NCI-H1048 (cell line): ENCODE measurements around the gene PSMB3.

Experiments used
- DNase-seq: peaks from one replicate; lab custom pipeline; 2025; lab: John Stamatoyannopoulos, UW

PSMB3 gene

GRCh38 chr17:38752308-38753070, at the start of gene PSMB3:
Gene PSMB3, plus strand, starts transcription at chr17:38752741. Its CDS starts 86 bp downstream, at chr17:38752827.
- peak; percentile 97 for DNase-seq

GRCh38 chr17:38702916-38703741, 49.4 kb upstream of the PSMB3 start:
- no peak for DNase-seq

- peak; percentile 67 for DNase-seq
Observed at GRCh38 chr17:38703742-38704605, 48.6 kb upstream of the PSMB3 start.

- peak; percentile 37 for DNase-seq
Observed at GRCh38 chr17:38704606-38705522, 47.7 kb upstream of the PSMB3 start, which contains the start of gene MLLT6. Gene MLLT6, plus strand, starts transcription at chr17:38705273. Its CDS starts 360 bp downstream, at chr17:38705633.

DNA sequence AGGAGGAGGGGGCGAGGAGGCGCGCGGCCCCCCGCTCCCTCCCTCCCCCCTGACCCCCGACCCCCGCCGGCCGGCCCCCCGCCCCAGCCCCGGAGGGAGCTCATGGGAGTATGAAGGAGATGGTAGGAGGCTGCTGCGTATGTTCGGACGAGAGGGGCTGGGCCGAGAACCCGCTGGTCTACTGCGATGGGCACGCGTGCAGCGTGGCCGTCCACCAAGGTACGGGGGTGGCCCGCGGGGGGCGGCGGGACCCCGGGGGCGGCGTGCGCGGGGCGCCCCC, 47.1 kb upstream of the PSMB3 start:
- DNase-seq, result no peak

- no peak for DNase-seq
Observed at GRCh38 chr17:38705803-38706504, 46.6 kb upstream of the PSMB3 start.

DNA sequence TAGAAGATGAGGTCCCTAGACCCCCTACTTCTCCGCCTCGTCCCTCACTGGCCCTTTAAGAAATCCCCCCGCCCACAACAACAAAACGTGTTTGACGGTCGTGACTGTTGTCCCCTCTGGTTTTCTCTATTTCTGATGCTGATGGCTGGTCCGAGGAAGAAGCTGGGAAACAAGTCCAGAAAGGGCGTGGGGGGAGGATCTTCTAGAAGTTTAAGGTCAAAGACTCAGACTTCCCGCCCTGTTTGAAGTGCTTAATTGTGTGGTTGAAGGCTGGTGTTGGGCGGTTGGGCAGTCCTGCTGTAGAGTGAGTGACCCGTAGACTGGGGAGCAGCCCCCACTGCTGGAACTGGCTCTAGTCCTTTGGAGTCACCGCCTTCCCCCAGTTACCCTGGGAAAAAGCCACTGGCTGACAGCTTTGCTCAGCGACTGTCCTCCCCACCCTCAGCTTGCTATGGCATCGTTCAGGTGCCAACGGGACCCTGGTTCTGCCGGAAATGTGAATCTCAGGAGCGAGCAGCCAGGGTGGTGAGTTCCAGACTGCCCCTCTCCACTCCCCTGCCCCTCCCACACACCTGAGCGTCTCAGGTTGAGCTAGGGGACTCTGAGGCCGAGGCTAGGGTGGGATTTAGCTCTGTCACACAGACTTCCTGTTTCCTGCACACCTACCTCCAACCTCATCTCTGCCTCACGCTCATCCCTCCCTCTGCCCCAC, 45.9 kb upstream of the PSMB3 start:
- DNase-seq, result no peak

DNA sequence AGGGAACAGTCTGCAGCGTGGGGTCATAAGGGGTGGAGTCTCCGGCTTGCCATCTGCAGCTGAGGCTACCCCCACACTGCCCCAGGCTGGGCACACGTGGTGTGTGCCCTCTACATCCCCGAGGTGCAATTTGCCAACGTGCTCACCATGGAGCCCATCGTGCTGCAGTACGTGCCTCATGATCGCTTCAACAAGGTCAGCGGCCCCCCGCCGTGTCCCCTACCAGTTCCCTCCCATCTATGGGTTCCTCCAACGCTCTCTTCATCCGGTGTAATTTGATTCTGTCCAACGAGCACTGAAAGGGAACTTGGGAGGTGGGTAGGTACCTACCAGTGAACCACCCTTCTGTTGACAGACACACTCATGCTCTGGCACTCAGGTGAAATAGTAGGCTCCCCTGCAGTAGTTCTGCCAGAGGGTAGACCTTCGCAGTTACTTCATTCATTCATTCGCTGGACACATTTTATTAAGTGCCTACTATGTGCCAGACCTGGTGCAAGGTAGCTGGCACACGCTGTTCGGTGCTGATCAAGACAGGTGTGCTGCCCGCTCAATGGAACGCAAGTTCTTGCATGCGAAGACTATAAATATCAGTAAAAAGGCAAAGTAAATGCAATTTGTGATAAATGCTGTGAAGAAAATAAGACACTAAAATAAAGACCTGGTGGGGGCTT, 44.7 kb upstream of the PSMB3 start:
- DNase-seq, result no peak

GRCh38 chr17:38709104-38709820, 43.3 kb upstream of the PSMB3 start:
- DNase-seq, result no peak

DNA sequence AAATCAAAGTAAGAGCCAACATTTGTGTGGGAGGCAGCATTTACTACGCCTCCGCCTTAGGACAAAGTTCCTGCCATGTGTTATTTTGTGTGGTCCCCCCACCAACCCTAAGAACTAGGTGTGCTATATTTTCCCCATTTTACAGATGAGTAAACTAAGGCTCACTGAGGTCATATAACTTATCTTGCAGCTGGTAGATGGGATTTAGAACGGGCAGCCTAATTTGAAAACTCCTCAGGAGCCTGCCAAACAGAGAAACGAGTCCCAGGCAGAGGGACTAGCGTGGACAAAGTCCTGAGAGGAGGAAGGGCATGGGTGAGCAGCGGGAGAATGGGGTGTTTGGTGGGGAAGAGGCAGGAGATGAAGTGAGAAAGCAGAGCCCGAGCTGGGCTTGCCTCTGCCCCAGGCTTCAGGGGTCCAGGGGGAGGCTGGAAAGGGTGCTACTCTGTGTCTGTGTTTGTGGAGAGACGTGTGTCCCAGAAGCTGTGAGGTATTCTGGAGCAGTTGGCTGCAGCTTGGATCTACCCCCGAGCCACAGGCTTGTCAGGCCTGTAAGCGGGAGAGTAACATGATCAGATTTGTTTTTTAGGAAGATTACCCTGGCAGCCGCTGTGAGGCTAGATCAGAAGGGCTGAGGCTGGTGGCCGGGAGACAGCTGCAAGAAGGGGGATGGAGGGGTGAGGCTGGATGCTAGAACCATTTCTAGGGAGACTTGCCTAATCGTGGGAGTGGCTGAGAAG, 42.5 kb upstream of the PSMB3 start:
- DNase-seq, result no peak

GRCh38 chr17:38710604-38710962, 42.0 kb upstream of the PSMB3 start:
- DNase-seq, result no peak

DNA sequence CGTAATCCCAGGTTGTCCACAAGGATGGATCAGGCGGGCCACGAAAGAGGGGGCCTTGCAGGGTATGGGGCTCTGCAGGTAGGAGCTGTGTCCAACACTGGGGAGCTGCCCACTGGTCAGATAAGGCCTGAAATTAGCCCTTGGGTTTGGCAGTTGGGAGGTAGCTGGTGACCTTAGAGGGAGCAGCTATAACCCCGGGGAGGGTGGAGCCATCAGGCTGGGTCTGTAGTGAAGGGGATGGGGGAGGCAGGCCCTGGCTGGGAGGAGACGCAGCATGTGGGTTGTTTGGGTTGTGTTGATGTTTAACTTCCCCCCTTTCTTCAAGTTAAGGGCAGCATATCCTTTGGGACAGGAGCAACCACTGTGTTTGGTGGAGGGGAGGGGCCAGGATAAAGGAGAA, 41.6 kb upstream of the PSMB3 start:
- DNase-seq, result no peak

GRCh38 chr17:38711792-38712571, 40.6 kb upstream of the PSMB3 start:
- DNase-seq, result no peak

DNA sequence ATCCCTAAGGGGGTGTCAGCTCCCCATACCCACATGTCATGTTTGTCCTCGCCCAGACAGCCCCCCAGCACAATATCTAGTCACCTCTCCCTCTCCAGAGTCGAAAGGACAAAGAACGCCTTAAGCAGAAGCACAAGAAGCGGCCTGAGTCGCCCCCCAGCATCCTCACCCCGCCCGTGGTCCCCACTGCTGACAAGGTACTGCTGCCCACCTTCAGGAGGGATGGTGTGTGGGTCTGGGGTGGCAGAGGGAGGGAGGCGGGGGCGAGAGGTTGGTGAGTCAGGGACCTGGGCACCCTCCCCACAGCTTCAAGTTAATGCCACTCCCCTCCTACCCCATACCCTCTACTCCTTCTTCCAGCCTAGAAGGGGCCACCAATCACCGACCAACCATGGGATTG, 39.9 kb upstream of the PSMB3 start:
- DNase-seq, result no peak

DNA sequence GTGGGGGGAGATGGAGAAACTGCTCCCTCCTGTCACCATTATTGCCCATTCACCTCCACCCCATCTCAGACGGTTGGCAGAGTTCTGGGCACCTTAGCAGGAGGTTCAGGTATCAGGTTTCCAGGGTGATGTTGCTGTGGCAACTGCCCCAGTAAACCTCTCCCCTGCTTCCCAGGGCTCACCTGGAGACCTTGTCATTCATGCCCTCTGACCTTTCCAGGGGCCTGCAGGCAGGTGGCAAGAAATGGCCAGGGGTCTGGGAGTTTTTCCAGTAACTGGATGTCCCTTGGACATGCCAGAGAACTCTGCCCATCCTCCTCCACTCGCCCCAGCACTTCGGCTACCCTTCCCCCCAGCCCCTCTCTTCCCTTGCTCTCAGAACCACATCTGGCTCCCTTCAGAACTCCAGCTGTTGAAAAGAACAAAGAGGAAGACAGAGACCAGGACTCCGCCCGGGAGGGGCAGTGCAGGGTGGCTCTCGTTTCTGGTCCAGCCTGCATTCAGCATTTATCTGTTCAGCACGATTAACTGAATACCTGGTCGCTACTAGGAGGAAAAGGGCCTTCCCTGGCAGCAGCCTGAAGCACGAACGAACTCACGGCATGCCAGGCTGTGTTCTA, 39.0 kb upstream of the PSMB3 start:
- DNase-seq, result no peak

GRCh38 chr17:38715216-38715943, 37.2 kb upstream of the PSMB3 start:
- DNase-seq, result no peak
